Chondrocyte (in vitro differentiated cells): ENCODE data around the gene TMEM134. TPM values are rescaled to one million over a fixed set of nuclear protein-coding genes. Genes with fewer than 3 reads are reported as not detected.

Experiments
- DNase-seq: peaks from one replicate; pipeline ENCODE4 v3.0.0; 2021; ENCODE audit warnings: mixed read lengths, low spot score
- H3K27ac Mint-ChIP-seq: one replicate; pipeline ENCODE4 v1.8.0; 2021; ENCODE audit warnings: mild to moderate bottlenecking, moderate library complexity, mixed read lengths; ENCODE audit not compliant: unreplicated experiment
- H3K27me3 Mint-ChIP-seq: 2 replicates; pipeline ENCODE4 v1.8.0; 2021; ENCODE audit warnings: low read depth, mixed read lengths
- H3K36me3 Mint-ChIP-seq: 2 replicates; pipeline ENCODE4 v1.8.0; 2021; ENCODE audit warnings: low read depth, mixed read lengths
- H3K4me1 Mint-ChIP-seq: 2 replicates; pipeline ENCODE4 v1.8.0; 2021; ENCODE audit warnings: low read depth, mild to moderate bottlenecking, mixed read lengths
- H3K4me3 Mint-ChIP-seq: one replicate; pipeline ENCODE4 v1.8.0; 2021; ENCODE audit warnings: mild to moderate bottlenecking, moderate library complexity, mixed read lengths; ENCODE audit not compliant: unreplicated experiment
- H3K9me3 Mint-ChIP-seq: 2 replicates; pipeline ENCODE4 v1.8.0; 2021; ENCODE audit warnings: low read depth, mixed read lengths
- total RNA-seq: library from RNA; stranded (reverse); gene quantifications from 3 replicates; pipeline ENCODE4 v1.2.1, GENCODE V29; 2021
- TF ChIP-seq, protein P1 (sequence below): fragments of 200-600 bp; sonication (generic); IDR thresholded peaks from 2 replicates; pipeline ENCODE4 v1.5.0; 2021; ENCODE audit warnings: antibody characterized with exemption, mild to moderate bottlenecking, moderate library complexity

The TMEM134 gene
- total RNA-seq, 1 donor from 2014 or later = 50.9 TPM

DNA sequence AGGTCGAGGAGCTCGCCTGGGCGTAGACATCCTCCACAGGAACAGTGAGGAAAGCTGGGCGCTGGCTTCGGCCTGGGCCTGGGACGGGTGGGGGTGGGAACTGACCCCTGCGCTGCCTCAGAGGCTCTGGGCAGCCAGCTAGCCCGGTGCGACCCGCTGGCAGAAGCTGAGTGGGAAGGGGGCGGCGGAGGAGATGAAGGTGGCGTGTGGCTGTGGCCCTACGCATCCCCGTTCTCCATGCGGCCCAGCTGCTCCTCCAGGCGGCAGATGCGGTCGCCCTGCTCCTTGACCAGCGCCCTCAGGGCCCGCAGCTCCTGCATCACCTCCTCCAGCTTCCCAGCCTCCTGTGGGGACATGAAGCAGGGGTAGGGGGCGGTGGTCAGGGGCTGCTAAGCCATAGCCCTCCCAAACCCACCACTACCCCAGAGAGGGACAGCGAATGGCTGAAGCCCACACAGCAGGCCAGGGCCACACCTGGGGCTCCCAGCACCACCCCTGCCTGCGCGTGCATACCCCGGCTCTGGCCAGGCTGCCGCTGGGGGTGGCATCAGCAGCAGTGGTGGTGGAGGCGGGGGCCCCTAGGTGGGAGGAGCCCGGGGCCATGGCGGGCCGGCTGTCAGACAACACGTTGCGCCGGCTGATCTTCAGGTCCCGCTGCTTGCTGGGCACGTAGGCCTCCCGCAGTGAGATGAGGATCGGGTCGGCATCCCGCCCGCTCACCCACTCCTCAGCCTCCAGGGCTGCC, 30.7 kb downstream of the TMEM134 start:
- H3K36me3 Mint-ChIP-seq = no peaks in the 10 kb centered on the region
- peak overlapping the region; percentile 17 for H3K27ac Mint-ChIP-seq
- H3K9me3 Mint-ChIP-seq = no peaks in the 10 kb centered on the region
- no peak overlapping the region for H3K4me3 Mint-ChIP-seq
- no peaks in the 10 kb centered on the region for H3K27me3 Mint-ChIP-seq
- H3K4me1 Mint-ChIP-seq = peaks cover 28% of the 10 kb centered on the region
- TF ChIP-seq, protein P1, sequence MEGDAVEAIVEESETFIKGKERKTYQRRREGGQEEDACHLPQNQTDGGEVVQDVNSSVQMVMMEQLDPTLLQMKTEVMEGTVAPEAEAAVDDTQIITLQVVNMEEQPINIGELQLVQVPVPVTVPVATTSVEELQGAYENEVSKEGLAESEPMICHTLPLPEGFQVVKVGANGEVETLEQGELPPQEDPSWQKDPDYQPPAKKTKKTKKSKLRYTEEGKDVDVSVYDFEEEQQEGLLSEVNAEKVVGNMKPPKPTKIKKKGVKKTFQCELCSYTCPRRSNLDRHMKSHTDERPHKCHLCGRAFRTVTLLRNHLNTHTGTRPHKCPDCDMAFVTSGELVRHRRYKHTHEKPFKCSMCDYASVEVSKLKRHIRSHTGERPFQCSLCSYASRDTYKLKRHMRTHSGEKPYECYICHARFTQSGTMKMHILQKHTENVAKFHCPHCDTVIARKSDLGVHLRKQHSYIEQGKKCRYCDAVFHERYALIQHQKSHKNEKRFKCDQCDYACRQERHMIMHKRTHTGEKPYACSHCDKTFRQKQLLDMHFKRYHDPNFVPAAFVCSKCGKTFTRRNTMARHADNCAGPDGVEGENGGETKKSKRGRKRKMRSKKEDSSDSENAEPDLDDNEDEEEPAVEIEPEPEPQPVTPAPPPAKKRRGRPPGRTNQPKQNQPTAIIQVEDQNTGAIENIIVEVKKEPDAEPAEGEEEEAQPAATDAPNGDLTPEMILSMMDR = no peak
- peak; percentile 93 for DNase-seq

DNA sequence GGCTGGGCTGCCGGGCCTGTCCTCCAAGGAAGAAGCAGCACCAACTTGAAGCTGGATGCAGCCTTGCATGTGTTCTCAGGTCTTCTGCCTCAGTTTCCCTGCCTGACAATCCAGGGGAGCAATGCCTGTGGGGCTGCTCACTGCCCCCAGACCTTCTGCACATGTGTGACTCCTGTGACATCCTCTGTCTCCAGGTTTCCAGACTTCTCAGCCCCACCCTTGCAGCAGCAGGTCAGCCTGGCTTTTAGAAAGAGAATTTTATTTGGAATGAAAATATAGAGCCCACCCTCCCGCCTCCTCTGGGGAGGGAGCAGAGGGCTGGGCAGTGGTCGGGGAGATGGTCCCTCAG, 31.3 kb downstream of the TMEM134 start:
- H3K9me3 Mint-ChIP-seq = no peaks in the 10 kb centered on the region
- H3K27ac Mint-ChIP-seq = peak overlapping the region; percentile 27
- no peak overlapping the region for H3K4me3 Mint-ChIP-seq
- TF ChIP-seq, protein P1 = no peak
- no peaks in the 10 kb centered on the region for H3K27me3 Mint-ChIP-seq
- H3K36me3 Mint-ChIP-seq = no peaks in the 10 kb centered on the region
- DNase-seq = no peak
- peaks cover 26% of the 10 kb centered on the region for H3K4me1 Mint-ChIP-seq

DNA sequence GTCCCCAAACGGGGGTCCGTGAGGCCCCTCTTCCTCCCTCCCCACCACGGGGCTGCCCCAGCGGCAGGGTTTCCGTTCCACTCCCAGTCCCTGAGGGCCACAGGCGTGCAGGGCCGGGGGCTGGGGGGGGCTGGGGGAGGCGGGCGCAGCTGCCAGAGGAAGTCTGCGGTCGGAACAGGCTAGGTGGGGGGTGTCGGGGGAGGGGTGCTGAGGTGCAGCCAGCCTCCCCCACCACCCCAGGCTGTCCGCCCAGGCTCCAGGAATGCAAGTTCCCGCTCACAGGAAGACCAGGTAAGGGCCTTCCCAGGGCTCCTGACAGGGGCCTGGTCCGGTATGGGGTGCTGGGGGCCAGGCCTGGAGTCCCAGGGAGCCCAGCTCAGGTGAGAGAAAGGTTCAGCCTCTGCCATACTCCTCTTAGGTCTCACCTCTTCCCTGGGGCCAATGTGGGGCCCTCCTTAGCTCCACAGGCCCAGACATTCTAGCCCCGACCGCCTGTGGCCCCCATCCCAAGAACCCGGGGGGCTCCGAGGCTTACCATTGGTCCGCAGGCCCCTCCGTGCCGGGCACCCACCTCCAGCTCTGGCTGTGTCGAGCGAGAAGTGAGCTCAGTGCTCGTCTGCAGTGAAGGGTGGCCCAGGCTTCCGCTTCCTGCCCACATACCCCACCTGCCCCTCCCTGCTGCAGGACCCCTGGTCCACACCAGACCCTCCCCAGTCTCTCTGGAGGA, 31.8 kb downstream of the TMEM134 start, which contains the start of gene PTPRCAP:
Gene PTPRCAP, minus strand, starts transcription at position 601 of the 727 bp plus-strand sequence. Its CDS starts 63 bp downstream, at position 538.
- Mint-ChIP-seq H3K4me3 (no peak within 1 kb of the TSS), H3K9me3 (no peaks in the 10 kb centered on the region), H3K27ac (peak within 1 kb of the TSS; percentile 61), H3K27me3 (no peaks in the 10 kb centered on the region), H3K4me1 (peaks cover 21% of the 10 kb centered on the region), H3K36me3 (no peaks in the 10 kb centered on the region)
- peak; percentile 84 for DNase-seq
- TF ChIP-seq, protein P1 = no peak

DNA sequence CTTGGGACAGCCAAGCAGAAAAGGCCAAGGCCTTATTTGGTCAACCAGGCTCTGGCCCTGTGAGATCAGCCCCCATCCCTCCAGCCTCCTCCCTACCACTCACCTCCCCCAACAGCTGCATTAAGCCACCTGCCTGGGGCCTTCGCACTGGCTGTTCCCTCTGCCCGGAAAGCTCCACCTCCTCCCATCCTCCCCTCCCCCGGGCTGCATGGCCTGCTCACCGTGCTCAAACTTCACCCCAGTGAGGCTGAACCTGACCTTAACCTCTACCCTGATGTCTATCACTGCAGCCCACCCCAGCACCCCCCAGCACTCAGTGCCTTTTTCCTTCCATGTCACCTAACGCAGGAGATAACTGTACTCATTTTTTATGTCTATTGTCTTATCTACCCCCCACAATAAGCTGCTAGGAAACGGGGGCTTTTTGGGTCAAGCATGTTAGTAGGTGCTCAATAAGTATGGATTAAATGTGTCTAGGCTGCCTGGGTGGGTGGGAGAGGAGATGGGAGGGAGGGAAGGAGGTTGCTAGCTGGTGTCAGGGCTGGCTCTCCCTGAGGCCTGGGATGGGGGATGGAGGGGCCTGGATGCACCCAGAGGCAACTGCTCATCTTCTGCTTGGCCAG, 32.5 kb downstream of the TMEM134 start:
- DNase-seq = no peak
- TF ChIP-seq, protein P1 = no peak
- peaks cover 16% of the 10 kb centered on the region for H3K4me1 Mint-ChIP-seq
- H3K9me3 Mint-ChIP-seq = no peaks in the 10 kb centered on the region
- no peak overlapping the region for H3K4me3 Mint-ChIP-seq
- H3K27ac Mint-ChIP-seq = peak overlapping the region; percentile 61
- no peaks in the 10 kb centered on the region for H3K27me3 Mint-ChIP-seq
- no peaks in the 10 kb centered on the region for H3K36me3 Mint-ChIP-seq

DNA sequence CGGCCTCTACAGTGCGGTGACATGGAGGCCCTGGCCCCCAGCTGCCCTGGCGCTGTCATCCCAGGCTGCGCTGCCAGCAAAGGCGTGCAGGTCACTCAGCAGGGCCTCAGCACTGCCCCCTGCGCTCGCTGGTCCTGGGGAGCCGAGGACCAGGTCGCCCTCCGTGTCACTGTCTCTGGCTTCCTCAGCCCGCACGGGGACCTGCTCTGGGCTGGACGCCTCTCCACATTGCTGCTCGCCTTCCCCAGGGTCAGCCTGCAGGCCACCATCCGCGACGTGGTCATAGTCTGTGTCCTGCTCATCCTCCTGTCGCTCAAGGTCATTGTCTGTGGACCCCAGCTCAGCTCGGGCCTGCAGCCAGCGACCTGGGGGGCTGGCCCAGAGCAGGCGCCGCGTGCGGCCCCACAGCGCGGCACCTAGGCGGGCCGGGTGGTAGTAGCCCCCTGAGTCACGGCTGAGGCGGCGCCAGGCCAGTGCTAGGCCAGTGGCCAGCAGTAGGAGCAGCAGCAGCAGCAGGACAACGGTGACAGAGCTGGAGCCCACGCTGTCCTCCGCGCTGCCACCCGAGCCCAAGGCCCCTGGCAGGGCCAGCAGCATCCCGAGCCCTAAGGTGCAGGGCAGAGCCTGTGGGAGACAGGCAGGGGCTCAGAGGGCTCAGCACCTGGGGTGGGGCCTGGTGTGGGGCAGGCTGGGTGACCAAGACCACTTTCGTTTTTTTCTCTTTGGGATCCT, 33.2 kb downstream of the TMEM134 start:
- no peaks in the 10 kb centered on the region for H3K36me3 Mint-ChIP-seq
- H3K9me3 Mint-ChIP-seq = no peaks in the 10 kb centered on the region
- H3K27me3 Mint-ChIP-seq = no peaks in the 10 kb centered on the region
- peaks cover 16% of the 10 kb centered on the region for H3K4me1 Mint-ChIP-seq
- no peak overlapping the region for H3K27ac Mint-ChIP-seq
- TF ChIP-seq, protein P1 = no peak
- DNase-seq = peak; percentile 92
- H3K4me3 Mint-ChIP-seq = no peak overlapping the region
